IPS-18a (cell line): ENCODE data around the gene ATP2B2.

Source experiments
- H3K27ac ChIP-seq: one replicate; pipeline ENCODE4 v1.5.1; 2013; ENCODE audit warnings: low read length
- H3K27me3 ChIP-seq: one replicate; pipeline ENCODE4 v1.6.1; 2013; ENCODE audit warnings: mild to moderate bottlenecking, low read length; ENCODE audit not compliant: control insufficient read depth, insufficient read depth
- H3K36me3 ChIP-seq: one replicate; pipeline ENCODE4 v1.6.1; 2013; ENCODE audit warnings: low read depth, low read length; ENCODE audit not compliant: control insufficient read depth
- H3K4me1 ChIP-seq: one replicate; pipeline ENCODE4 v1.6.1; 2013; ENCODE audit warnings: low read depth, low read length; ENCODE audit not compliant: control insufficient read depth
- H3K4me3 ChIP-seq: one replicate; pipeline ENCODE4 v1.5.1; 2013; ENCODE audit warnings: low read length
- H3K9ac ChIP-seq: one replicate; pipeline ENCODE4 v1.6.1; 2013; ENCODE audit warnings: mild to moderate bottlenecking, low read length, moderate library complexity
- H3K9me3 ChIP-seq: one replicate; pipeline ENCODE4 v1.6.1; 2013; ENCODE audit warnings: low read depth, low read length; ENCODE audit not compliant: control insufficient read depth

Gene ATP2B2

GRCh38 chr3:10356461-10356981 is 148.9 kb downstream of the ATP2B2 start:
- no peak overlapping the region for H3K9ac ChIP-seq
- H3K9me3 ChIP-seq = no peaks in the 10 kb centered on the region
- H3K4me3 ChIP-seq = no peak overlapping the region
- H3K27ac ChIP-seq = no peak overlapping the region
- no peaks in the 10 kb centered on the region for H3K27me3 ChIP-seq
- H3K36me3 ChIP-seq = no peaks in the 10 kb centered on the region
- no peaks in the 10 kb centered on the region for H3K4me1 ChIP-seq

- Histone ChIP-seq H3K36me3 (no peaks in the 10 kb centered on the region), H3K4me3 (no peak overlapping the region), H3K27me3 (no peaks in the 10 kb centered on the region), H3K4me1 (no peaks in the 10 kb centered on the region), H3K27ac (no peak overlapping the region), H3K9ac (no peak overlapping the region), H3K9me3 (no peaks in the 10 kb centered on the region)
These were observed 150.9 kb downstream of the ATP2B2 start for GRCh38 chr3:10354361-10355015.

DNA sequence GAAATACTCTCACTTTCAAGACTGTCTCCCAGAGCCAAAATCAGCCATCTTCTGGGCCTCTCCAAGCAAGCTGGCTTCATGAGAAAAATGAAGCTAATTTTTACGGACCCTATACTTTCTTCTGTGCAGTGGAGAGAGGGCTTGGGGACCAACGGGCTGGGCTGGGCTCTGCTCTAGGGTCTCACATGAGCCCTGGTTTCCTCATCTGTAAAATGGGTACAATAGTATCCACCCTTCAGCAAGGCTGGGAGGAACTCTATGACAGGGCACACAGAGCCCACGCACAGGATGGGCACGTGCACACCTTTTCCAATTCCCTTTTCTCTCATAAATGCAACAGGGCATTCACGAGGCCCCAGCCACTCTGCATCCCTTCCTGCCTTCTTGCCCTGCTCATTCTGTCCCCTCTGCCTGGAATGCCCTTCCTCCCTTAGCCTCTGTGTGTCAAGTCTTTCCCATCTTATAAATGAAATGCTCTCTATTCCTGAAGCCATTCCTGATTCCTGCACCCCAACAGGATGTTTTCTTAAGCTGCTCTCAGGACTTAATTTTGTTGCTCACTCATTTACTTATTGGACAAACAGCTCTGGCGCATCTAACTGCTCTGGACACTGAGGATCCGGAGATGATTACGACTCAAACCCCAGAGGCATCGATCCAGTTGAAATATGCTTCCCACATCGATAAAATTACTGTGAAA is 151.6 kb downstream of the ATP2B2 start:
- no peak overlapping the region for H3K4me3 ChIP-seq
- H3K4me1 ChIP-seq = no peaks in the 10 kb centered on the region
- H3K27ac ChIP-seq = no peak overlapping the region
- no peak overlapping the region for H3K9ac ChIP-seq
- H3K36me3 ChIP-seq = no peaks in the 10 kb centered on the region
- H3K27me3 ChIP-seq = no peaks in the 10 kb centered on the region
- no peaks in the 10 kb centered on the region for H3K9me3 ChIP-seq

GRCh38 chr3:10353160-10353559 is 152.2 kb downstream of the ATP2B2 start:
- Histone ChIP-seq H3K27ac (no peak overlapping the region), H3K27me3 (no peaks in the 10 kb centered on the region), H3K9me3 (no peaks in the 10 kb centered on the region), H3K4me3 (no peak overlapping the region), H3K4me1 (no peaks in the 10 kb centered on the region), H3K9ac (no peak overlapping the region), H3K36me3 (no peaks in the 10 kb centered on the region)

DNA sequence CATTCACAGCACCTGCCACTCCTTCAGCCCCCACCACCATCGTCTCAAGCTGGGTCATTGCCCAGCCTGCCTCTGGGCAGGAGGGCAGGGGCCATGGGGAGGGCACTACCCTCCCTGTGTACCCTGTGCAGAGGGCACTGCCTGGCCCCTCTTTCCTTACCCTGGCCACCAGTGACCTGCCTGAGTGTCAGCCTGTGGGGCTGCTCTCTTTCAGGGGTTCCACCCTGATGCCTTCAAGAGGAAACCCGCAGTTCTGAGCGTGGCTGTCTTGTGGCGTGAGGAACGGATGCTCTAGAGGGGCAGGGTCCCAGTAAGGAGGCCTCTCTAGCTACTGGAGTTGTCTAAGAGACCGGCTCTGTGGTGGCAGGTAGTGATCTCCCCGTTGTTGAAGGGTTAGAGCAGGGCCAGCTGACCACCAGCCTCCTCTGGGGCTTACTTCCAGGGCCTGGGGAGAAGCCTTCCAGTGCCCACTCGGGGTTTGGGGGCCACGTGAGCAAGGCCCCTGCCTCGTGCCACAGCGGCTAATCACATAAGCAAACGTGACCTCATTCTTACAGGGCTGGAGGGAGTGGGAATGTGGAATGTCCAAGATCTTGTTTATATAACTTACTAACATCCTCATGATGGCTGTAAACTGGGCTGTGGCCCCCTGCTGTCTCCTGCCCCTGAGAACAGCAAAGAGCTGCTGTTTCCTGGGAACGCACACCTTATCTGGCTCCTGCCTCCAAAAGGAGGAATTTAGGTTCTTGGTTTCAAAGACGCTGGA is 153.1 kb downstream of the ATP2B2 start:
- Histone ChIP-seq H3K4me1 (no peaks in the 10 kb centered on the region), H3K36me3 (no peaks in the 10 kb centered on the region), H3K9ac (no peak overlapping the region), H3K9me3 (no peaks in the 10 kb centered on the region), H3K27me3 (no peaks in the 10 kb centered on the region), H3K4me3 (no peak overlapping the region), H3K27ac (no peak overlapping the region)

GRCh38 chr3:10351013-10351735 is 154.2 kb downstream of the ATP2B2 start:
- Histone ChIP-seq H3K4me1 (no peaks in the 10 kb centered on the region), H3K4me3 (no peak overlapping the region), H3K27ac (no peak overlapping the region), H3K27me3 (no peaks in the 10 kb centered on the region), H3K36me3 (no peaks in the 10 kb centered on the region), H3K9me3 (no peaks in the 10 kb centered on the region), H3K9ac (no peak overlapping the region)

GRCh38 chr3:10350324-10350985 is 154.9 kb downstream of the ATP2B2 start:
- no peak overlapping the region for H3K27ac ChIP-seq

DNA sequence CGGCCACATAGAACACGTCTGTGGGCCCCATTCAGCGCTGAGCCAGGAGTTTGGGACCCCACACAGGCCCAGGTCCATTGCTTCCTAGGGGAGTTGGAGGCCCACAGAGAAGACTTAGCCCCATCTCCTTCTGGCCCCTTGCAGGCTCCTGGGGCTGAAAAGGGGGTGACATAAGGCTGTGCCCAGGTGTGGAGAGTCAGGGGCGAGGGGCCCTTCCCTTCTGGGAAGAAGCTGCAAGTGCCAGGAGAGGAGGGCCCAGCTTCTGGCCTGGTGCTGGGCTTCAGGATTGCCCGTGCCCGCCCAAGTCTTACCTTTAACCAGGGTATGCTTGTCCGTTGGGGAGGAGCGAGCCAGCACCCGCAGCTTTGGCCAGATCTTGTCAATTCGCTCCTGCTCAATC is 155.6 kb downstream of the ATP2B2 start:
- no peaks in the 10 kb centered on the region for H3K9me3 ChIP-seq
- no peaks in the 10 kb centered on the region for H3K4me1 ChIP-seq
- no peaks in the 10 kb centered on the region for H3K36me3 ChIP-seq
- no peak overlapping the region for H3K9ac ChIP-seq
- no peaks in the 10 kb centered on the region for H3K27me3 ChIP-seq
- H3K27ac ChIP-seq = no peak overlapping the region
- H3K4me3 ChIP-seq = no peak overlapping the region

More at GRCh38 chr3:10350324-10350985, 154.9 kb downstream of the ATP2B2 start:
- no peaks in the 10 kb centered on the region for H3K9me3 ChIP-seq
- no peak overlapping the region for H3K9ac ChIP-seq
- H3K4me3 ChIP-seq = no peak overlapping the region
- no peaks in the 10 kb centered on the region for H3K4me1 ChIP-seq
- H3K27me3 ChIP-seq = no peaks in the 10 kb centered on the region
- H3K36me3 ChIP-seq = no peaks in the 10 kb centered on the region

GRCh38 chr3:10348404-10348721 is 157.0 kb downstream of the ATP2B2 start:
- Histone ChIP-seq H3K27ac (no peak overlapping the region), H3K9me3 (no peaks in the 10 kb centered on the region), H3K4me3 (no peak overlapping the region), H3K9ac (no peak overlapping the region), H3K27me3 (no peaks in the 10 kb centered on the region), H3K36me3 (no peaks in the 10 kb centered on the region), H3K4me1 (no peaks in the 10 kb centered on the region)

- Histone ChIP-seq H3K27me3 (no peaks in the 10 kb centered on the region), H3K4me1 (no peaks in the 10 kb centered on the region), H3K27ac (no peak overlapping the region), H3K4me3 (no peak overlapping the region), H3K9me3 (no peaks in the 10 kb centered on the region), H3K36me3 (no peaks in the 10 kb centered on the region), H3K9ac (no peak overlapping the region)
These were observed 157.6 kb downstream of the ATP2B2 start for GRCh38 chr3:10347648-10348403.
